VCaP (cell line): Measurements from ENCODE around the gene CCDC51.

ENCODE experiments used
- H3K27ac ChIP-seq: fragments of 450-650 bp; 2 replicates; pipeline ENCODE4 v1.5.1; 2017
- TF ChIP-seq, protein P1 (sequence below): fragments of 450-650 bp; conservative IDR thresholded peaks from 2 replicates; pipeline ENCODE4 v1.5.1; 2017; ENCODE audit warnings: mild to moderate bottlenecking, moderate library complexity

CCDC51 gene

DNA sequence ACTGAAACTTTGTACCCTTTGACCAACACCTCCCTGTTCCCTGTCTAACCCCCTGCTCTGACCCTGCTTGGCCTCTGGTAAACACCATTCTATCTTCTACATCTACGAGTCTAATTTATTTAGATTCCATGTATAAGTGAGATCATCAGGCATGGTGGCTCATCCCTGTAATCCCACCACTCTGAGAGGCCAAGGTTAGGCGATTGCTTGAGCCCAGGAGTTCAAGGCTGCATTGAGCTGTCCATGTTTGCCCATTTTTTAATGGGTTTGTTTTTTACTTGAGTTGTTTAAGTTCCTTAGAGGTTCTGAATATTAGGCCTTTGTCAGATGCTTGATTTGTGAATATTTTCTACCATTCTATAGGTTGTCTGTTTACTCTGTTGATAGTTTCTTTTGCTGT is 51.0 kb downstream of the CCDC51 start:
- TF ChIP-seq, protein P1, sequence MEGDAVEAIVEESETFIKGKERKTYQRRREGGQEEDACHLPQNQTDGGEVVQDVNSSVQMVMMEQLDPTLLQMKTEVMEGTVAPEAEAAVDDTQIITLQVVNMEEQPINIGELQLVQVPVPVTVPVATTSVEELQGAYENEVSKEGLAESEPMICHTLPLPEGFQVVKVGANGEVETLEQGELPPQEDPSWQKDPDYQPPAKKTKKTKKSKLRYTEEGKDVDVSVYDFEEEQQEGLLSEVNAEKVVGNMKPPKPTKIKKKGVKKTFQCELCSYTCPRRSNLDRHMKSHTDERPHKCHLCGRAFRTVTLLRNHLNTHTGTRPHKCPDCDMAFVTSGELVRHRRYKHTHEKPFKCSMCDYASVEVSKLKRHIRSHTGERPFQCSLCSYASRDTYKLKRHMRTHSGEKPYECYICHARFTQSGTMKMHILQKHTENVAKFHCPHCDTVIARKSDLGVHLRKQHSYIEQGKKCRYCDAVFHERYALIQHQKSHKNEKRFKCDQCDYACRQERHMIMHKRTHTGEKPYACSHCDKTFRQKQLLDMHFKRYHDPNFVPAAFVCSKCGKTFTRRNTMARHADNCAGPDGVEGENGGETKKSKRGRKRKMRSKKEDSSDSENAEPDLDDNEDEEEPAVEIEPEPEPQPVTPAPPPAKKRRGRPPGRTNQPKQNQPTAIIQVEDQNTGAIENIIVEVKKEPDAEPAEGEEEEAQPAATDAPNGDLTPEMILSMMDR, result no peak
- H3K27ac ChIP-seq, result no peak overlapping the region

DNA sequence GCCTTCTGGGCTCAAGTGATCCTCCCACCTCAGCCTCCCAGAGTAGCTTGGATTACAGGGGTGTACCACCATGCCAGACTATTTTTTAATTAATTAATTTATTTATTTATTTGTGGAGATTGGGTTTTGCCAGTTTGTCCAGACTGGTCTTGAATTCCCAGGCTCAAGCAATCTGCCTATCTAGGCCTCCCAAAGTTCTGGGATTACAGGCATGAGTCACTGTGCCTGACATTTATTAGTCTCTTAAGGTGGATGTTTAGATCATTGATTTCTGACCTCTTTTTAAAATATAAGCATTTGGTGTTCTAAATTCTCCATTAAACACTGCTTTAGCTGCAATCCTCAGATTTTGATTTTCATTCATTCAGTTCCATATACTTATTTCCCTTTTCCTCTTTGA is 52.3 kb downstream of the CCDC51 start:
- TF ChIP-seq, protein P1, result no peak
- no peak overlapping the region for H3K27ac ChIP-seq
